ENCODE measurements around the gene ZDHHC17.

Gene ZDHHC17

GRCh38 chr12:76763746-76764675 is at the start of gene ZDHHC17:
TSS of gene ZDHHC17 (plus strand) at chr12:76764115. CDS start at chr12:76764237, 122 bp downstream.
- peak; percentile 91 for DNase-seq (ENCODE audit: extremely low spot score)
- TF ChIP-seq CTCF (IDR thresholded peaks at IDR 0.05; ENCODE audit: control extremely low read depth, extremely low read depth, low read depth, missing control alignments): no peak
- ChIA-PET CTCF (interaction anchor here (2.1 to 2.5 kb wide), 2 partner anchors 8 to 26 kb away, joined by 6 to 16 read pairs; no protein-coding TSS in a partner anchor), POLR2A (interaction anchor here (0.6 kb wide), 1 partner anchor 14 kb away, joined by 3 read pairs; no protein-coding TSS in a partner anchor)

- TF ChIP-seq CTCF (IDR thresholded peaks at IDR 0.05; ENCODE audit: control extremely low read depth, extremely low read depth, low read depth, missing control alignments): no peak
- ChIA-PET CTCF (interaction anchor here (1.2 kb wide), 1 partner anchor 35 kb away, joined by 3 read pairs; no protein-coding TSS in a partner anchor), POLR2A (no interaction called here)
- no peak for DNase-seq (ENCODE audit: extremely low spot score)
Observed at GRCh38 chr12:76714415-76714814, 49.5 kb upstream of the ZDHHC17 start.

GRCh38 chr12:76714861-76715260 is 49.1 kb upstream of the ZDHHC17 start:
- TF ChIP-seq CTCF (IDR thresholded peaks at IDR 0.05; ENCODE audit: control extremely low read depth, extremely low read depth, low read depth, missing control alignments): no peak
- ChIA-PET POLR2A (no interaction called here), CTCF (interaction anchor here (1.1 to 1.2 kb wide), 2 partner anchors 14 to 36 kb away, joined by 3 read pairs; no protein-coding TSS in a partner anchor)
- no peak for DNase-seq (ENCODE audit: extremely low spot score)

- TF ChIP-seq CTCF (IDR thresholded peaks at IDR 0.05; ENCODE audit: control extremely low read depth, extremely low read depth, low read depth, missing control alignments): no peak
- DNase-seq (ENCODE audit: extremely low spot score): no peak
- POLR2A ChIA-PET: no interaction called here
- CTCF ChIA-PET: interaction anchor here (1.1 to 1.4 kb wide), 3 partner anchors 14 to 59 kb away, joined by 3 read pairs; no protein-coding TSS in a partner anchor
Observed at GRCh38 chr12:76715332-76715731, 48.6 kb upstream of the ZDHHC17 start.

- DNase-seq (ENCODE audit: extremely low spot score): no peak
- ChIA-PET CTCF (no interaction called here), POLR2A (no interaction called here)
- TF ChIP-seq CTCF (IDR thresholded peaks at IDR 0.05; ENCODE audit: control extremely low read depth, extremely low read depth, low read depth, missing control alignments): no peak
Observed at GRCh38 chr12:76717314-76717713, 46.6 kb upstream of the ZDHHC17 start.

GRCh38 chr12:76719171-76720041 is 44.5 kb upstream of the ZDHHC17 start:
- ChIA-PET POLR2A (no interaction called here), CTCF (no interaction called here)
- DNase-seq (ENCODE audit: extremely low spot score): no peak
- no peak for TF ChIP-seq CTCF (IDR thresholded peaks at IDR 0.05; ENCODE audit: control extremely low read depth, extremely low read depth, low read depth, missing control alignments)

Data from GM10248 (cell line).